ENCODE measurements around the gene MAN2B1. TPM values are rescaled to one million over a fixed set of nuclear protein-coding genes. Genes with fewer than 3 reads are reported as not detected.

Gene MAN2B1
- total and polyA plus RNA-seq, 4 donors, result 38.7 to 160 (median 105) TPM

- no peak for TF ChIP-seq CTCF (IDR thresholded peaks at IDR 0.05; ENCODE audit: control extremely low read depth, extremely low read depth)
- Histone ChIP-seq H3K27me3 (ENCODE audit: control insufficient read depth in 3 of 3, insufficient read depth in 3 of 3, low read length in 2 of 3) (no peaks in the 10 kb centered on the region), H3K4me3 (no peak within 1 kb of the TSS), H3K4me1 (ENCODE audit: control insufficient read depth in 5 of 5, insufficient read depth in 5 of 5, low read length in 5 of 5) (no peaks in the 10 kb centered on the region), H3K9ac (ENCODE audit: insufficient read depth in 1 of 2, low read length in 2 of 2) (no peak within 1 kb of the TSS), H3K27ac (ENCODE audit: low read depth in 1 of 2, low read length in 1 of 2) (no peak within 1 kb of the TSS), H3K36me3 (ENCODE audit: control insufficient read depth in 4 of 4, insufficient read depth in 4 of 4, low read length in 4 of 4) (peaks cover 0 to 6% (median 0%) of the 10 kb centered on the region in 4 donors), H3K9me3 (ENCODE audit: control insufficient read depth in 4 of 4, insufficient read depth in 3 of 4, low read length in 3 of 4) (no peaks in the 10 kb centered on the region)
- DNase-seq (no peak), ATAC-seq (ENCODE audit: insufficient read depth, low FRiP score) (no peak)
- WGBS, 2 donors, result 87 to 89% methylated on average over 9 of the region's 9 CpGs
Measured at GRCh38 chr19:12687496-12688196, 21.1 kb upstream of the MAN2B1 start, which contains the start of gene GNG14. Gene GNG14, plus strand, starts transcription at chr19:12687998. Its CDS starts 51 bp downstream, at chr19:12688049.

DNA sequence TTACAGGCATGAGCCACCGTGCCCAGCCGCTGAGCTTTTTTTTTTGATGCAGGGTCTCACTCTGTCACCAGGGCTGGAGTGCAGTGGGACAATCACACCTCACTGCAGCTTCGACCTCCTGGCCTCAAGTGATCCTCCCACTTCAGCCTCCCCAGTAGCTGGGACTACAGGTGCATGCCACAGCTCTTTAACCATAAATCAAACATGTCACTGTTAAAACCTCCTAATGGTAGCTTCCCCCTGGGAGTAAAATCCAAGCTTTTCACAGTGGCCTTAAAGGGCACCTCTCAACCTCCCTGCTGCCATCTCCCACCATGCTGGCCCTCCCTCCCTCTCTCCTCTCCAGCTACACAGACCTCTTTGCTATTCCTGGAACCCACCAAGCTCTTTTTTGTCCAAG, 19.3 kb upstream of the MAN2B1 start:
- H3K9me3 ChIP-seq (ENCODE audit: control insufficient read depth in 4 of 4, insufficient read depth in 3 of 4, low read length in 3 of 4), result no peaks in the 10 kb centered on the region
- no peak for DNase-seq
- no peak overlapping the region for H3K27ac ChIP-seq (ENCODE audit: low read depth in 1 of 2, low read length in 1 of 2)
- no peaks in the 10 kb centered on the region for H3K27me3 ChIP-seq (ENCODE audit: control insufficient read depth in 3 of 3, insufficient read depth in 3 of 3, low read length in 2 of 3)
- 84 to 88% methylated on average over 3 of the region's 3 CpGs for WGBS, 2 donors
- H3K9ac ChIP-seq (ENCODE audit: insufficient read depth in 1 of 2, low read length in 2 of 2), result no peak overlapping the region
- H3K4me3 ChIP-seq, result no peak overlapping the region
- peaks cover 0 to 3% (median 0%) of the 10 kb centered on the region in 4 donors for H3K36me3 ChIP-seq (ENCODE audit: control insufficient read depth in 4 of 4, insufficient read depth in 4 of 4, low read length in 4 of 4)
- no peak for TF ChIP-seq CTCF (IDR thresholded peaks at IDR 0.05; ENCODE audit: control extremely low read depth, extremely low read depth)
- no peak for ATAC-seq (ENCODE audit: insufficient read depth, low FRiP score)
- peaks cover 0 to 2% (median 0%) of the 10 kb centered on the region in 5 donors for H3K4me1 ChIP-seq (ENCODE audit: control insufficient read depth in 5 of 5, insufficient read depth in 5 of 5, low read length in 5 of 5)

- 0% methylated on average over 63 to 68 of the region's 68 CpGs for WGBS, 2 donors
- peak within 1 kb of the TSS; percentile 69 to 98 for H3K9ac ChIP-seq (ENCODE audit: insufficient read depth in 1 of 2, low read length in 2 of 2)
- peak within 1 kb of the TSS; percentile 94 to 96 for H3K27ac ChIP-seq (ENCODE audit: low read depth in 1 of 2, low read length in 1 of 2)
- H3K4me3 ChIP-seq, result peak within 1 kb of the TSS; percentile 75
- ATAC-seq (ENCODE audit: insufficient read depth, low FRiP score) (peak; percentile 83), DNase-seq (peak; percentile 95 to 100 (median 98))
- TF ChIP-seq CTCF (IDR thresholded peaks at IDR 0.05; ENCODE audit: control extremely low read depth, extremely low read depth), result no peak
- H3K27me3 ChIP-seq (ENCODE audit: control insufficient read depth in 3 of 3, insufficient read depth in 3 of 3, low read length in 2 of 3), result no peaks in the 10 kb centered on the region
- no peaks in the 10 kb centered on the region for H3K9me3 ChIP-seq (ENCODE audit: control insufficient read depth in 4 of 4, insufficient read depth in 3 of 4, low read length in 3 of 4)
- peaks cover 0 to 3% (median 0%) of the 10 kb centered on the region in 5 donors for H3K4me1 ChIP-seq (ENCODE audit: control insufficient read depth in 5 of 5, insufficient read depth in 5 of 5, low read length in 5 of 5)
- peaks cover 3 to 26% (median 17%) of the 10 kb centered on the region in 4 donors for H3K36me3 ChIP-seq (ENCODE audit: control insufficient read depth in 4 of 4, insufficient read depth in 4 of 4, low read length in 4 of 4)
Measured at GRCh38 chr19:12681074-12681987, 14.8 kb upstream of the MAN2B1 start, which contains the start of gene DHPS. Gene DHPS, minus strand, starts transcription at chr19:12681880. Its CDS starts 114 bp downstream, at chr19:12681766.

Measured in lung (tissue), 12 donors.